Stimulated activated CD4-positive, alpha-beta T cell treated with anti-CD3 and anti-CD28 coated beads, Interleukin-15, amount 100 ng/mL, for 1 hour (primary cell): ENCODE results near the gene SLC16A2.

Experiments
- DNase-seq, 2 donors: peaks; one replicate each; pipeline ENCODE4 v3.0.0-alpha.2; 2020; ENCODE audit warnings: low read depth in 1 of 2, low spot score in 1 of 2

SLC16A2 gene

DNA sequence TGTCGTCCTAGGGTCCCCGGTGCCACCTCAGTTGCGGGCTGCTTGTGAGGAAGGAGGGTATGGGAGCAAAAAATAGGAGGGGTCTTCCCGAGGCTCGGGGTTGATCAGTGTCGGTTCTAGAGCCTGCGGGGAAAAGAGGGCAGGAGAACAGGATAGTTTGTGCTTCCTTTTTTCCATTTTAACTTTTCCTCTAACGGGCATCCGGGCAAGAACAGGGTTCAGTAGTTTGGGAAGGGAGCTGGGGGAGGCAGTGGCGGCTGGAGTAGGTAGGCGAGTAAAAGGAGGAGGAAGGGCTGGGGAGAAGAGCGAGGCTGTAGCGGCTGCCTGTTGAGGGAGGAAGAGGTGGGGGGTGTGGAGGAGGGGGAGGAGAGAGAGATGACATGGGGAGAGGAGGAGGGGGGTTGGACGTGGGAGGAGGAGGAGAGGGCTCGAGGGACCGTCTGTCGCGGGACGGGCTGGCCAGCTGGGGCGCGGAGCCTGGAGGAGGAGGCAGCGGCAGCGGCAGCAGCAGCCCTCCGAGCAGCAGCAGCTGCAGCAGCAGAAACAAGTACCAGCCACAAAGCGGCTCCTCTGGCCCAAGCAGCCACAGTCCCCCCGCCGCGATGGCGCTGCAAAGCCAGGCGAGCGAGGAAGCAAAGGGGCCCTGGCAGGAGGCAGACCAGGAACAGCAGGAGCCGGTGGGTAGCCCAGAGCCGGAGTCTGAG lies at the start of gene SLC16A2:
TSS of gene SLC16A2 (plus strand) at position 458 of the 704 bp plus-strand sequence. CDS start at position 603, 145 bp downstream.
- DNase-seq = no peak

DNA sequence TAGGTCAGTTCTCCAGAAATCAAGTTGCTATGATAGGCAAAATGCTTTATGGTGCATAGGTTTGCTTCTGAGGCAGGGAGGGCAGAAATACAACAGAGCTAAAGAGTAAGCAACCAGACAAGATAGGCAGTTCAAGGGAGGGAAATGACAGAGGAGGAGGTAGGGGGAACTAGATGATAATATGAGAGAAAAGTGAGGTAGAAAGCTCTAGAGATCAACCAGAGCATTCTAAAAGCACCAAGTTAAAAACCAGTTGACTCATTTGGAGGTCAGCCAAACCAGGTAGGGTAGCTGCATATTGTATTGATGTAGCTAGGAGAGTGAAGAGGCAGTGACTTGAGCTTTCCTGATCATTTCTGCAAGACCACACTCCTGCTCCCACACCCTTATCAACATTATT lies 49.0 kb upstream of the SLC16A2 start:
- DNase-seq = no peak

DNA sequence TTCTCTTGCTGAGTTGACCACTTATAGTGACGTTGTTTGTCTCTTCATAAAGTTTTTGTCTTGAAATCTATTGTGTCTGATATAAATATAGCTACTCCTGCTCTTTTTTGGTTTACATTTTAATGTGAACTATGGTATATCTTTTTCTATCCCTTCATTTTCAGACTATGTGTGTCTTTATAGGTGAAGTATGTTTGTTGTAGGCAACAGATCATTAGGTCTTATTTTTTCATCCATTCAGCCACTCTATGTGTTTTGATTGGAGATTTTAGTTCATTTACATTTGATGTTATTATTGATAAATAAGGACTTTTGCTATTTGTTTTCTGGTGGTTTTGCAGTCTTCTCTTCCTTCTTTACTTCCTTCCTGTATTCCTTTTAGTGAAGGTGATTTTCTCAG lies 44.0 kb upstream of the SLC16A2 start:
- no peak for DNase-seq

DNA sequence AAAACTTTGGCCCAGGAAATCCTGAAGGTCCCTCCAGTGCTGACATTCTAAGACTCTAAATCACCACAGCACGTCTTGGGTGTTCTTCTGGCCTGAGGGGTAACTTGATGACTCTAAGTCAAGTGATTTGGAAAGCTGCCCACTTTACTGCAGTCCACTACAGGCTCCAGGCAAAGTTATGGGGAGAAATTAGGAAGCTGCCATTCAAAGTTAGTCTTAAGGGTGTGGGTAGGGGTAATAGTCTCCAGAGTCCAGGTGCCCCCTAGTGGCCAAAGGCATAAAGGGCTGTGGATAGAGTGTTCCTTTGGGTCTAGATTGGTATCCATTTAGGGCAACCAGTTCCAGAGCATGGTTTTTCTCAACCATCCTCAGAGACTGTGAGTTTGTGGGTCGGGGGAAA lies 38.7 kb upstream of the SLC16A2 start:
- peak in 1 of 2 donors; percentile 2 for DNase-seq

DNA sequence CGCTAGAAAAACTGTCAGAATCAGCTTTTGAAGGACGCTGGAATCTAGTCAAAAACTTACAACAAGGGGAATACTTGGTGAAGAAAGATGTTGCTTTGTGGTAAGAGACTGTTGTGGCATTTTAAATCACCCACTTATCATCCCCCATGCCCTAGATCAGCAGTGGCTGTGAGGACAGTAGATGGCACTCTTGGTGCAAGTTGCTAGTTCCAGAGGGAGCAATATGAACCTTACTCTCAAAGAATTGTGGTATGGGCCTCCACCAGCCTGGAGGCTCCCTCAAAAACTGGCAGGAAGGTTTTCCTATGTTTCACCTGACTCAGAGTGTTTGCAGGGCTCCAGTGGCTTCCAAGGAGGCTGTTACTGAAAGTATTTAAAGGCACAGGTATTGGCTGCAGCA lies 37.7 kb upstream of the SLC16A2 start:
- no peak for DNase-seq

DNA sequence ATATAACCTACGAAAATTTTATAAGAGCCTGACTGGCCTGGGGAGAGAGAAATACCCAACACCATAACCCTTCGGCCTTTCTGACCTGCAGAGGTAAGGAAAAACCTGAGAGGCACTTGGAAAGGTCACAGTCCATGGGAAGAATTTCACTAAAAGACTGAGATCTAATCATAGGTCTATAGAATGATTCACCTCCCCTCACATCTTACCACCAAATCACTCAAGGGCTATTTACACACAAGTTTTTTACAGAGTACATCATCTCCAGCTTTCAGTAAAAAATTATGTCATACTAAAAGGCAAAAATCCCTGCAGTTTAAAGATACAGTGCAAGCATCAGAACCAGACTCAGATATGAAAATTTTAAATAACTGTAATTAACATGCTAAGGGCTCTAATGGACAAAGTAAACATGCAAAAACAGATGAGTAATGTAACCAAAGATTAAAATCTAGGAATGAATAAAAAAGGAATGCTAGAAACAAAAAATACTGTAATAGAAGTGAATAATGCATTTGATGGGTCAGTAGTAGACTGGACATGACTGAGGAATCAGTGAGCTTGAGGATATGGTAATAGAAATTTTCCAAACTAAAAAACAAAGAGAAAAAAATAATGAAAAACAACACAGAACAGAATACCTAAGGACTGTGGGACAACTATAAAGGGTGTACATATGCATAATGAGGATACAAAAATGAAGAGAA lies 32.1 kb upstream of the SLC16A2 start:
- DNase-seq = no peak

DNA sequence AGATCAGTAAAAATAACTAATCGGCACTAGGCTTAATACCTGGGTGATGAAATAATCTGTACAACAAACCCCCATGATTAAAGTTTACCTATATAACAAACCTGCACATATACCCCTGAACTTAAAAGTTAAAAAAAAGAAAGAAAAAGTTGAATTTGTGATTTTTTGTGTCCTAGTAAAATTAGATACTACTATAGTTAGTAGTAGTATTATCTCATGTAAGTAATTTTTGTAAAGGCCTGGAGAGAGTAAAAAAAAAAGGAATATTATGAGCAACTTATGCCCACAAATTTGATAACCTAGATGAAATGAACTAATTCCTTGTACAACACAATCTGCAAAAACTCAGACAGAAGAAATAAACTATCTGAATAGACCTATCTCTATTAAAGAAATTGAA lies 25.7 kb upstream of the SLC16A2 start:
- no peak for DNase-seq

DNA sequence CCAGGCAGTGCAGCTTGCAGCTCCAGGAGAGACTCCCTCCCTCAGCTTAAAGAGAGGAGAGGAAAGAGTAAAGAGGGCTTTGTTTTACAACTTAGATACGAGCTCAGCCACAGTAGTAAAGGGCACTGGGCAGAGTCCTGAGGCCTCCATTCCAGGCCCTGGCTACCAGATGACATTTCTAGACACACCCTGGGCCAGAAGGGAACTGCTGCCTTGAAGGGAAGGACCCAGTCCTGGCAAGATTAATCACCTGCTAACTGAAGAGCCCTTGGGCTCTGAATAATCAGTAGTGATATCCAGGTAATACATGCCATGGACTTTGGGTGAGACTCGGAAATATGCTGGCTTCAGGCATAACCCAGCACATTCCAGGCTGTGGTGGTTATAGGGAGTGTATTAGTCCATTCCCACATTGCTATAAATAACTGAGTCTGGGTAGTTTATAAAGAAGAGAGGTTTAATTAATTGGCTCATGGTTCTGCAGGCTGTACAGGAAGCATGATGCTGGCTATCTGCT lies 15.3 kb upstream of the SLC16A2 start:
- DNase-seq = no peak

DNA sequence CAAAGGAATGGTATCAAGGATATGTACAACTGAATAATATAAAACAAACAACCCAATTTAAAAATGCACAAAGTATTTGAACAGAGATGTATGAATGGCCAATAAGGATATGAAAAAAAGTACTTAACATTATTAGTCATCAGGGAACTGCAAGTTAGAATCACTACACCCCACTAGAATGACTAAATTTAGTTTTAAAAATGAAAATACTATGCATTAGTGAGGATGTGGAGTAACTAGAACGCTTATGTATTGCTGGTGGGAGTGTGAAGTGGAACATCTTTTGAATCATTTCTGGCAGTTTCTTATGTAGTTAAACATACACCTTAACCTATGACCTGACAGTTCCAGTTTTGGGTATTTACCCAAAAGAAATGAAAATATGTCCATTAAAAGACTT lies 13.0 kb upstream of the SLC16A2 start:
- DNase-seq = no peak

DNA sequence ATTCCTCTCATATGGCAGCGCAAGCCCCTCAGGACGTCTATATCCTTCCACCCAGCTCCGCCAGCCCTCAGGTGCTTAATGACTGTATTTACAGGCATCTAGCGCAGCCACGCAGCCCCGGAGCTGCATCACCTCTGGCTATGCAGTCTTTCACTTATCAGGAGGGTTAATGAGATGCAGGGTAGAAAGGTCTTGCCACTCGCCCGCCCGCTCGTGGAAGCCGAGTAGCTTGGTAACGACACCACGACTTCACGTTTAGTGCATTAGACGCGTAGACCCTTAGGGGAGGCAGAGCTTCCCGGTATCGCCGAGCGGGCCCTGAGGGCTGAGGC lies 1.5 kb upstream of the SLC16A2 start:
- no peak for DNase-seq

DNA sequence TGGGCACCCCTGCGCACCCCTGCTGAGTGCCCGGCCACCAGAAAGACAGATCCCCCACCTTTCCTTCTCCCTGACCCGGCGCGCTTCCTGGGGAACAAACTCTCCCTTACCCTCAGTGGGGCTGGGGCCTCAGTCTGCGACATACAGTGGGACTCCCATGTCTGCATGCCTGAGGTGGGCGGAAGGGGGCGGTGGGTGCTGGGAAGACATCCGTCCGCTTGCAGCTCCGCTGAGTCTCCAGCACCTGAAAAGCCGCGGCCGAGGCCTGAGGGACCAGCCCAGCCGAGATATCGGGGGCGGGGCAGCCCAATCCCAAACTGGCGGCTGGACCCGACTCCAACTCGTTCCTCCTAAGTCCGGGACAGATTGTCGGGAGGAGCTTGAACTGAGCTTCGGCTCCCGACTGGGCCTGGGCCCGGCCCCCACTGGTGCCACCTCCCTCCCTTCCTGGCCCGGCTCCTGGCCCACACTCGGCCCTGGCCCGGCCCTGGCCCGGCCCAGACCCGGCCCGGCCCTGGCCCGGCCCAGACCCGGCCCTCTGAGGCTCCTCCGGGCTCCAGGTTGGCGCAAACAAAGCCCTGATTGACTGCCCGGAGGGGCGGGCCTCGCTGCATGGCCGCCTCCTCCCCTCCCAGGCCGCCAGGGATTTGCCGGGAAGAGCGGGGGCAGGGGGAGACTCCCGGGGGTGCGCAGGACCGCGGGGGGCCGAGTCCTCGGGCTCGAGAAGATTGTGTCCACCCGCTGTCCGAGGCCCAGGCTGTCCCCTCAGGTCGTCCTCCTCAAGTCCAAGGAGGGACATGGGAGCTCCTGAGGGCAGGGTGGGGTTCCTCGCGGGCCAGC lies 877 bp upstream of the SLC16A2 start:
- DNase-seq = no peak

DNA sequence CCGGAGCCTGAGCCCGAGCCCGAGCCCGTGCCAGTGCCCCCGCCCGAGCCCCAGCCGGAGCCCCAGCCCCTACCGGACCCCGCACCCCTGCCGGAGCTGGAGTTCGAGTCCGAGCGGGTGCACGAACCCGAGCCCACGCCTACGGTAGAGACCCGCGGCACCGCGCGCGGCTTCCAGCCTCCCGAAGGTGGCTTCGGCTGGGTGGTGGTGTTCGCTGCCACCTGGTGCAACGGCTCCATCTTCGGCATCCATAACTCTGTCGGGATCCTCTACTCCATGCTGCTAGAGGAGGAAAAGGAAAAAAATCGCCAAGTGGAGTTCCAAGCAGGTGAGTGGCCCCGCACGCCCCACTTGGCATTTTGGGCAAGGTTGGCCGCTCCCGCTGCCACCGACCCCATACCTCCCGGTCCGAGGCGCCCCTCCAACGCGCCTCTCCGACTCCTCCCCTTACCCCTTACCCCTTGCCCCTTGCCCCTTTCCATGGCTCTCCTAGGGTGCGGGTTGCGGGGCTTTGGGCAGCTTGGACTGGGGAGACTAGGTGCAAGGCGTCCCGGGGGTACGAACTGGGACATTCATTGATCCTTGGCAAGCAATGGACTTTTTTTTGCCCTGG lies 553 bp downstream of the SLC16A2 start:
- DNase-seq = no peak

DNA sequence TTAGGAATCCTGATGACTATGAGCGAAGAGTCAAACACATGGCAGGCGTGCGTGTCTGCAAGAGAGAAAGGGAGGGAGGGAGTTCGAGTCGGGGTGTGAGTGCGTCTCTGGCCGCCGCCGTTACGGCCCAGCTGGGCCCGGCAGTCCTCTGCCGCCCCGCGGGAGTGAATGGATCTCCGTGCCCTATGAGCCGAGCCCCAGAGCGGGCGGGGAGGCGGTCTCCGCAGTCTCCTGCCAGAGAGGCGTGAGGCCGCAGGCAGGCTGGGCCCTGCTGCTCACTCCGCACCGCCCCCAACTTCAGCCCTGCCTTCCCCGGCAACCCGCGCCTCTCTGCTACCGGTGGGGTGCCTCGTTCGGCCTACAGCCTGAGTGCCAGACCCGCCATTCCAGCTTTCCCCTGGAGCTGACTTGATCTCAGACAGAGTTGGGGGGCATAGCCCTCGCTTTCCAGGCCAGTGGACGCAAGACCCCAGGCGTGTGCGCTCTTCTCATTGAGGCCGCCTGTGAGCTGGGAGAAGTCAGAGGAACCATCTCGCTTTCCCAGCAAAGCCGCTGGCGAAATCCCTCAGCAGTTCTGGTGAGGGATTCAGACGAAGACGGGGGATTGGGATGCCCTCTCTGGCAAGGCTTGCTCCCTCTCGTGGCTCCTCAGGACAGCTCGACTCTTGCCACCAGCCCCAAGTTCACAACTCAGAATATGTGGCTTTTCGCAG lies 1.4 kb downstream of the SLC16A2 start:
- DNase-seq = no peak

DNA sequence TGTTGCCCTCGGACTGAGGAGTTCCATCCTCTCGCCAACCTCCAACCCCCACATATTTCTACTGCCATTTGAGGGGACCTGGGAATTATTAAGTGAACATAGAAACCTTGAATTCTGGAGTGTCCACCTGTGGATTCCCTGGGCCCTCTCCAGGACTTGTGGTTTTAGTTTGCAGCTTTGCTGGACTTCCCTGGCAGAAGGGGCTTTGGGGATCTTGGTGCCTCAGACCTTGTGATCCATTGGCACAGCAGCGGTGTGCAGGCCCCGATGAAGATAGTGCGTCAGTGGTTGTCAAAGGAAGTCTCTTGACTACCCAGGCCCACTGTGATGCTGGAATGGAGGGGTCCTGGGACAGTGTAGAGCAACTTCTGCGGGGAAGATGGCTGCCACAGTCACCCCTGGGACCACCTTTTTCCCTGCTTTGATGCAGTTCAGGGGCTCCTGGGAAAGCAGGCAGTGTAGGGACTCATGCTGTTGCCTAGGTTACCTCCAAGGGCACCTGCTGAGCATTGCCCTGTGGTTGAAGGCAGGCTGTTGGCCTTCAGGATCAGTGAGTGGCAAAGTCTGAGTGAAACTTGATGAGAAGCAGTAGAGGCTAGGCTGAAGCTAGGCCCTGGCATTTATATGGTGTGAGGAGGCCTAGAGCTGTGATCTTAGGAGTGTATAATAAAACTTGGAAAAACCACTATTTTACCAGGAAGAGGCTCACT lies 2.2 kb downstream of the SLC16A2 start:
- no peak for DNase-seq

DNA sequence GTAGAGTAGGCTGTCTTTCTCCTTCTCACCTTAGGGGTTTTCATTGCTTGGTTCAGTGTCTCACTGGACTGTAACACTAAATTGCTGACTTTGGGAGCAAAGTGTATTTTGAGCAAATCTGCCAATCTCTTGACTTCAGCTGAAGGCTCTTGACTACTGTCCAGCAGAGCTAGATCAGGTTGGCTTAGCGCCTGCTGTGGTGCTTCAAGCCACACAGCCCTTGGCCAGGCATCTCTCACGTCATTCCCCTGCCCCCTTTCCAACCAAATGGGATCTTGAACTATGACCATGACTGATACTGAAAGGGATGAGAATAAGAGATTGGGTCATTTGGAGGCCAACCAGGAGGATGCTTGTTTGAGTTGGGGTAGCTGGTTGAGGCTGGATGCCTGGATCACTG lies 4.8 kb downstream of the SLC16A2 start:
- DNase-seq = no peak

DNA sequence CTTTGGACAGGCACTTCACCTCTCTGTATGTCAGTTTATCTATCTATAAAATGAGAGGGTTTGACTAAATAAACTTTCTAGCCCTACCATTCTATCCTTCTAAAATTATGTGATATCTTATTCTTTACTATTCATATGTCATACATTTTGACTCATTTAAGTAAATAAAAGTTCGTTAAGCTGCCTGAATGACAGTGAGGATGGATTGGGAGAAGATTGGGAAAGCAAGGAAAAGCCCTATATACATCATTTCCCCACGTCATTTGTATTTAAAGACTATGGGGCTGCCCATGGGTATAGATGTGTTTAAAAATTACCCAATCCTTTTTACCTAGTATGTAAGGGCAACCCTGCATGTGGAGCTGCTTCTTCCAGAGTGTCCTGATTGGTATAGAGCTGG lies 5.3 kb downstream of the SLC16A2 start:
- DNase-seq = no peak

DNA sequence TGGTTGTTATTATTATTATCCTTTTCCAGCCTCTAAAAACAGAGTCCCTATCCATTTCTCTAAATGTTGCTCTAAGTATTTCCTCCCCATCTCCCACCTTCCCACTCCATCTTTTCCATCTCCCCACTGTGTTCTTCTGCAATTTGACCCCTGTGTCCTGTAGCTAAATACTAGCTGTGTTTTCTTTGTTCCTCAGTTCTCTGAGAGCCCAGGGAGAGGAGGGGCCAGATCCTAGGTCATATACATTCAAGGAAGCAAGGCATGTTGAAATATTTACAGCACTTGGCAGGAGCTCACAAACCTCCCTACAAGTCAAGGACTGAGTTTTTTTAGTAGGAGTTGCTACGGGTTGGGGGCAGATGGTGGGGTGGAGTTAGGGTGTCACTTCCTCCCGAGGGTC lies 10.5 kb downstream of the SLC16A2 start:
- DNase-seq = no peak

DNA sequence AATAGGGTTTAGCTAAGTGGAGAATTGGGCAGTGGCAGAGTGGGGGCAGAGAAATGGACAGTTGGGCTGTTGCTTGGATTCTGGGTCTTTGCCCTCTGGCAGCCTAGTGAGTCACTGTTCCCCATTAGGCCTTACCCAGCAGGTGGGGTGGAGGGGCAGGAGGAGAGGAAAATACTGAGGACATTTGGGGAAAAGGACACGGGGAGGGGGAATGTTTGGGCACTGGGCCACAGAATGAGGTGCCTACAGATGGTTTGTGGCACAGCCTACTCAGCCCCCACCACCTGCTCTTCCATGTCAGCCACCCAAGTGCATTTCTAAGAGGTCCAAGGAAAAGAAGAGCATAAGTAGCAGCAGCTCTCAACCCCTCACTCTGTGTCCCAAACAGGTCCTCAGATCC lies 13.0 kb downstream of the SLC16A2 start:
- DNase-seq = no peak

DNA sequence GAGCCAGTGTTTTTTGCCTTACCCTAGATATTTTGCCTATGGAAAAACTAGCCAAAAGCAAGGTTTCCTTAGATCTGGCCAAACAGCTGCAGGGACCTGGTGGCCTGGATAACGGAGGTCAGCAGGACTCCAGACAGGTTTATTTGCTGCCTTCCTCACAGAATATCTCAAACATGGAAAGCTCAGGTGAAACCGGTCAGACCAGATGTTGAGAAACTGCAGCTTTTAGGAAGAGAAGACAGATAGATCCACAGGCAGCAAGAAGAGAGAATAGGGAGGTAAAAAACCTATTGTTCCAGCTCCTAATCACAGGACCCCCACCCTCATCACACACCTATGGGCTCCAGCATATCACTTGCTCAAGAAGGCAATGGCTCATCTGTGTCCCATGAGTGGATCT lies 16.2 kb downstream of the SLC16A2 start:
- no peak for DNase-seq

DNA sequence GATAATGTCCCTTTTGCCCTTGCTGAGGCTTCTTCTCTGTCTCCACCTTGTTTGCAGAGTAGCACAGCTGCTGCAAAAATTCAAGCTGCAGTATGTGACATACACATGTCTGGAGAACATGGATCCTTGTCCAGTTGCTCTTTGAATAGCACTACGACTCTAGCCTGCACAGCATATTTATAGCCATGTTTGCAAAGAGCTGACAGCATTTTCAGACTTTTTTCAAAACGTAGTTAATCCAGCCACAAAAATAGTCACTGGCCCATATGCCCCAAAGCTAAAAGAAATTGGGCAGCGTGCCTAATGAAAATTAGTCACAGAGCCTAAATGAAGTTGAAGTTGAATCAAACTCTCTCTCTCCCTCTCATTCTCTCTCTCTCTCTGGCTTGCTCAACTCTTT lies 17.5 kb downstream of the SLC16A2 start:
- no peak for DNase-seq
